HCT116 (cell line): Measurements from ENCODE around the gene HRG.

Source experiments
- POLR2A ChIP-seq: IDR thresholded peaks from 2 replicates; pipeline ENCODE4 v1.7.0; 2011; ENCODE audit warnings: borderline replicate concordance; ENCODE audit not compliant: insufficient read depth, insufficient read length; ENCODE audit errors: extremely low read depth
- YY1 ChIP-seq: IDR thresholded peaks from 2 replicates; pipeline ENCODE4 v1.6.1; 2011; ENCODE audit warnings: low read length, low read depth, moderate library complexity, mild to moderate bottlenecking; ENCODE audit not compliant: insufficient replicate concordance; ENCODE audit errors: extremely low read depth
- ZFX ChIP-seq: fragments of 450-650 bp; IDR thresholded peaks from 2 replicates; pipeline ENCODE4 v1.6.1; 2017
- ZNF274 ChIP-seq: fragments of 200-500 bp; sonication (Bioruptor generic); IDR thresholded peaks from 2 replicates; pipeline ENCODE4 v1.6.1; 2014; ENCODE audit warnings: mild to moderate bottlenecking, low read depth, low read length, inconsistent platforms
- TF ChIP-seq, protein P1 (sequence below), 3 experiments: fragments of 200-600 bp in 1 of 3; sonication (generic) in 1 of 3; IDR thresholded peaks in 2 of 3; conservative IDR thresholded peaks in 1 of 3; 2 replicates each; pipeline ENCODE4 v1.5.1; 2012 to 2017; ENCODE audit warnings: low read depth in 2 of 3, low read length in 2 of 3, antibody characterized with exemption in 1 of 3, borderline replicate concordance in 1 of 3, control low read depth in 1 of 3, mild to moderate bottlenecking in 1 of 3, mixed read lengths in 1 of 3, mixed run types in 1 of 3, moderate library complexity in 1 of 3; ENCODE audit not compliant: insufficient read depth in 1 of 3
- TF ChIP-seq, protein P2 (sequence below): IDR thresholded peaks from 2 replicates; pipeline ENCODE4 v1.6.1; 2012
- TF ChIP-seq, protein P3 (sequence below): IDR thresholded peaks from 2 replicates; pipeline ENCODE4 v1.6.1; 2012
- TF ChIP-seq, protein P4 (sequence below): IDR thresholded peaks from 2 replicates; pipeline ENCODE4 v1.6.1; 2011; ENCODE audit warnings: mild to moderate bottlenecking, low read length, moderate library complexity; ENCODE audit not compliant: insufficient replicate concordance; ENCODE audit errors: extremely low read depth

- TF ChIP-seq YY1: no peak
- TF ChIP-seq, protein P1, sequence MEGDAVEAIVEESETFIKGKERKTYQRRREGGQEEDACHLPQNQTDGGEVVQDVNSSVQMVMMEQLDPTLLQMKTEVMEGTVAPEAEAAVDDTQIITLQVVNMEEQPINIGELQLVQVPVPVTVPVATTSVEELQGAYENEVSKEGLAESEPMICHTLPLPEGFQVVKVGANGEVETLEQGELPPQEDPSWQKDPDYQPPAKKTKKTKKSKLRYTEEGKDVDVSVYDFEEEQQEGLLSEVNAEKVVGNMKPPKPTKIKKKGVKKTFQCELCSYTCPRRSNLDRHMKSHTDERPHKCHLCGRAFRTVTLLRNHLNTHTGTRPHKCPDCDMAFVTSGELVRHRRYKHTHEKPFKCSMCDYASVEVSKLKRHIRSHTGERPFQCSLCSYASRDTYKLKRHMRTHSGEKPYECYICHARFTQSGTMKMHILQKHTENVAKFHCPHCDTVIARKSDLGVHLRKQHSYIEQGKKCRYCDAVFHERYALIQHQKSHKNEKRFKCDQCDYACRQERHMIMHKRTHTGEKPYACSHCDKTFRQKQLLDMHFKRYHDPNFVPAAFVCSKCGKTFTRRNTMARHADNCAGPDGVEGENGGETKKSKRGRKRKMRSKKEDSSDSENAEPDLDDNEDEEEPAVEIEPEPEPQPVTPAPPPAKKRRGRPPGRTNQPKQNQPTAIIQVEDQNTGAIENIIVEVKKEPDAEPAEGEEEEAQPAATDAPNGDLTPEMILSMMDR (IDR thresholded peaks at IDR 0.05 in 2 of 3, conservative IDR thresholded peaks at IDR 0.05 in 1 of 3; ENCODE audit: borderline replicate concordance in 1 of 3, insufficient read depth in 1 of 3, low read depth in 2 of 3, low read length in 2 of 3): no peak
- TF ChIP-seq, protein P2, sequence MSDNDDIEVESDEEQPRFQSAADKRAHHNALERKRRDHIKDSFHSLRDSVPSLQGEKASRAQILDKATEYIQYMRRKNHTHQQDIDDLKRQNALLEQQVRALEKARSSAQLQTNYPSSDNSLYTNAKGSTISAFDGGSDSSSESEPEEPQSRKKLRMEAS: no peak
- TF ChIP-seq, protein P3, sequence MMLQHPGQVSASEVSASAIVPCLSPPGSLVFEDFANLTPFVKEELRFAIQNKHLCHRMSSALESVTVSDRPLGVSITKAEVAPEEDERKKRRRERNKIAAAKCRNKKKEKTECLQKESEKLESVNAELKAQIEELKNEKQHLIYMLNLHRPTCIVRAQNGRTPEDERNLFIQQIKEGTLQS: no peak
- TF ChIP-seq, protein P4, sequence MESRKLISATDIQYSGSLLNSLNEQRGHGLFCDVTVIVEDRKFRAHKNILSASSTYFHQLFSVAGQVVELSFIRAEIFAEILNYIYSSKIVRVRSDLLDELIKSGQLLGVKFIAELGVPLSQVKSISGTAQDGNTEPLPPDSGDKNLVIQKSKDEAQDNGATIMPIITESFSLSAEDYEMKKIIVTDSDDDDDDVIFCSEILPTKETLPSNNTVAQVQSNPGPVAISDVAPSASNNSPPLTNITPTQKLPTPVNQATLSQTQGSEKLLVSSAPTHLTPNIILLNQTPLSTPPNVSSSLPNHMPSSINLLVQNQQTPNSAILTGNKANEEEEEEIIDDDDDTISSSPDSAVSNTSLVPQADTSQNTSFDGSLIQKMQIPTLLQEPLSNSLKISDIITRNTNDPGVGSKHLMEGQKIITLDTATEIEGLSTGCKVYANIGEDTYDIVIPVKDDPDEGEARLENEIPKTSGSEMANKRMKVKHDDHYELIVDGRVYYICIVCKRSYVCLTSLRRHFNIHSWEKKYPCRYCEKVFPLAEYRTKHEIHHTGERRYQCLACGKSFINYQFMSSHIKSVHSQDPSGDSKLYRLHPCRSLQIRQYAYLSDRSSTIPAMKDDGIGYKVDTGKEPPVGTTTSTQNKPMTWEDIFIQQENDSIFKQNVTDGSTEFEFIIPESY: no peak
- TF ChIP-seq ZNF274: no peak
- no peak for TF ChIP-seq ZFX
- no peak for TF ChIP-seq POLR2A
Measured at GRCh38 chr3:186665625-186666188, at the start of gene HRG.
